ENCODE measurements around the gene CCDC181.

Gene CCDC181

GRCh38 chr1:169392406-169392805, 34.9 kb downstream of the CCDC181 start:
- no peaks in the 10 kb centered on the region for H3K27me3 ChIP-seq (ENCODE audit: control insufficient read depth, insufficient read depth, low read length)
- H3K9me3 ChIP-seq (replicated peaks; ENCODE audit: low read length) = no peaks in the 10 kb centered on the region
- no peak overlapping the region for H3K4me2 ChIP-seq (ENCODE audit: low read length)
- H3K9ac ChIP-seq (ENCODE audit: low read depth, low read length) = no peak overlapping the region
- peaks cover 49% of the 10 kb centered on the region for H3K36me3 ChIP-seq (ENCODE audit: insufficient read depth, low read length)
- no peaks in the 10 kb centered on the region for H3K4me1 ChIP-seq (ENCODE audit: control insufficient read depth, insufficient read depth, low read length)
- no peak overlapping the region for H3K4me3 ChIP-seq (ENCODE audit: low read length)

- no peak overlapping the region for H3K9ac ChIP-seq (ENCODE audit: low read depth, low read length)
- no peaks in the 10 kb centered on the region for H3K9me3 ChIP-seq (replicated peaks; ENCODE audit: low read length)
- H3K4me3 ChIP-seq (ENCODE audit: low read length) = no peak overlapping the region
- H3K4me2 ChIP-seq (ENCODE audit: low read length) = no peak overlapping the region
- H3K36me3 ChIP-seq (ENCODE audit: insufficient read depth, low read length) = peaks cover 65% of the 10 kb centered on the region
- H3K27me3 ChIP-seq (ENCODE audit: control insufficient read depth, insufficient read depth, low read length) = no peaks in the 10 kb centered on the region
- H3K4me1 ChIP-seq (ENCODE audit: control insufficient read depth, insufficient read depth, low read length) = no peaks in the 10 kb centered on the region
Observed at GRCh38 chr1:169390303-169390702, 37.0 kb downstream of the CCDC181 start.

- Histone ChIP-seq H3K4me1 (ENCODE audit: control insufficient read depth, insufficient read depth, low read length) (peaks cover 5% of the 10 kb centered on the region), H3K9me3 (replicated peaks; ENCODE audit: low read length) (no peaks in the 10 kb centered on the region), H3K36me3 (ENCODE audit: insufficient read depth, low read length) (peaks cover 78% of the 10 kb centered on the region), H3K4me3 (ENCODE audit: low read length) (no peak overlapping the region), H3K27me3 (ENCODE audit: control insufficient read depth, insufficient read depth, low read length) (no peaks in the 10 kb centered on the region), H3K4me2 (ENCODE audit: low read length) (no peak overlapping the region), H3K9ac (ENCODE audit: low read depth, low read length) (no peak overlapping the region)
Observed at GRCh38 chr1:169387399-169387798, 39.9 kb downstream of the CCDC181 start.

GRCh38 chr1:169383449-169383848, 43.8 kb downstream of the CCDC181 start:
- Histone ChIP-seq H3K9ac (ENCODE audit: low read depth, low read length) (no peak overlapping the region), H3K27me3 (ENCODE audit: control insufficient read depth, insufficient read depth, low read length) (no peaks in the 10 kb centered on the region), H3K36me3 (ENCODE audit: insufficient read depth, low read length) (peaks cover 80% of the 10 kb centered on the region)

GRCh38 chr1:169381162-169381561, 46.1 kb downstream of the CCDC181 start:
- no peaks in the 10 kb centered on the region for H3K9me3 ChIP-seq (replicated peaks; ENCODE audit: low read length)
- no peak overlapping the region for H3K4me3 ChIP-seq (ENCODE audit: low read length)
- H3K4me1 ChIP-seq (ENCODE audit: control insufficient read depth, insufficient read depth, low read length) = peaks cover 5% of the 10 kb centered on the region
- no peaks in the 10 kb centered on the region for H3K27me3 ChIP-seq (ENCODE audit: control insufficient read depth, insufficient read depth, low read length)
- H3K9ac ChIP-seq (ENCODE audit: low read depth, low read length) = no peak overlapping the region
- no peak overlapping the region for H3K4me2 ChIP-seq (ENCODE audit: low read length)
- peaks cover 85% of the 10 kb centered on the region for H3K36me3 ChIP-seq (ENCODE audit: insufficient read depth, low read length)

More at GRCh38 chr1:169383449-169383848, 43.8 kb downstream of the CCDC181 start:
- Histone ChIP-seq H3K4me2 (ENCODE audit: low read length) (no peak overlapping the region), H3K4me1 (ENCODE audit: control insufficient read depth, insufficient read depth, low read length) (peaks cover 5% of the 10 kb centered on the region), H3K9me3 (replicated peaks; ENCODE audit: low read length) (no peaks in the 10 kb centered on the region), H3K4me3 (ENCODE audit: low read length) (no peak overlapping the region)

GRCh38 chr1:169371404-169371803, 55.9 kb downstream of the CCDC181 start:
- no peak overlapping the region for H3K9ac ChIP-seq (ENCODE audit: low read depth, low read length)

GRCh38 chr1:169368406-169368769, 58.9 kb downstream of the CCDC181 start:
- Histone ChIP-seq H3K4me3 (ENCODE audit: low read length) (peak overlapping the region; percentile 92), H3K27me3 (ENCODE audit: control insufficient read depth, insufficient read depth, low read length) (no peaks in the 10 kb centered on the region), H3K4me2 (ENCODE audit: low read length) (peak overlapping the region; percentile 77), H3K9ac (ENCODE audit: low read depth, low read length) (peak overlapping the region; percentile 94), H3K9me3 (replicated peaks; ENCODE audit: low read length) (peaks cover 4% of the 10 kb centered on the region), H3K4me1 (ENCODE audit: control insufficient read depth, insufficient read depth, low read length) (peaks cover 20% of the 10 kb centered on the region), H3K36me3 (ENCODE audit: insufficient read depth, low read length) (peaks cover 26% of the 10 kb centered on the region)

More at GRCh38 chr1:169371404-169371803, 55.9 kb downstream of the CCDC181 start:
- Histone ChIP-seq H3K4me1 (ENCODE audit: control insufficient read depth, insufficient read depth, low read length) (peaks cover 14% of the 10 kb centered on the region), H3K27me3 (ENCODE audit: control insufficient read depth, insufficient read depth, low read length) (no peaks in the 10 kb centered on the region), H3K4me3 (ENCODE audit: low read length) (no peak overlapping the region), H3K4me2 (ENCODE audit: low read length) (no peak overlapping the region), H3K9me3 (replicated peaks; ENCODE audit: low read length) (no peaks in the 10 kb centered on the region), H3K36me3 (ENCODE audit: insufficient read depth, low read length) (peaks cover 34% of the 10 kb centered on the region)

- H3K27me3 ChIP-seq (ENCODE audit: control insufficient read depth, insufficient read depth, low read length) = no peaks in the 10 kb centered on the region
- H3K4me1 ChIP-seq (ENCODE audit: control insufficient read depth, insufficient read depth, low read length) = peaks cover 24% of the 10 kb centered on the region
- H3K4me3 ChIP-seq (ENCODE audit: low read length) = peak within 1 kb of the TSS; percentile 92
- H3K4me2 ChIP-seq (ENCODE audit: low read length) = peak within 1 kb of the TSS; percentile 90
- H3K9me3 ChIP-seq (replicated peaks; ENCODE audit: low read length) = peaks cover 4% of the 10 kb centered on the region
- peaks cover 21% of the 10 kb centered on the region for H3K36me3 ChIP-seq (ENCODE audit: insufficient read depth, low read length)
- H3K9ac ChIP-seq (ENCODE audit: low read depth, low read length) = peak within 1 kb of the TSS; percentile 94
Observed at GRCh38 chr1:169367686-169368405, 59.4 kb downstream of the CCDC181 start, which contains the start of the genes BLZF1 and NME7. Gene BLZF1, plus strand, starts transcription at chr1:169368195. Its CDS starts 1,328 bp downstream, at chr1:169369523. Gene NME7, minus strand, starts transcription at chr1:169367797. Its CDS starts 87 bp downstream, at chr1:169367710.

GRCh38 chr1:169367096-169367685, 60.1 kb downstream of the CCDC181 start:
- Histone ChIP-seq H3K4me3 (ENCODE audit: low read length) (peak overlapping the region; percentile 92), H3K27me3 (ENCODE audit: control insufficient read depth, insufficient read depth, low read length) (no peaks in the 10 kb centered on the region), H3K9me3 (replicated peaks; ENCODE audit: low read length) (peaks cover 4% of the 10 kb centered on the region), H3K9ac (ENCODE audit: low read depth, low read length) (peak overlapping the region; percentile 94), H3K36me3 (ENCODE audit: insufficient read depth, low read length) (peaks cover 19% of the 10 kb centered on the region), H3K4me2 (ENCODE audit: low read length) (peak overlapping the region; percentile 90), H3K4me1 (ENCODE audit: control insufficient read depth, insufficient read depth, low read length) (peaks cover 28% of the 10 kb centered on the region)

- H3K4me1 ChIP-seq (ENCODE audit: control insufficient read depth, insufficient read depth, low read length) = peaks cover 28% of the 10 kb centered on the region
- peaks cover 4% of the 10 kb centered on the region for H3K9me3 ChIP-seq (replicated peaks; ENCODE audit: low read length)
- no peak overlapping the region for H3K4me3 ChIP-seq (ENCODE audit: low read length)
- H3K36me3 ChIP-seq (ENCODE audit: insufficient read depth, low read length) = peaks cover 2% of the 10 kb centered on the region
- H3K9ac ChIP-seq (ENCODE audit: low read depth, low read length) = no peak overlapping the region
- H3K4me2 ChIP-seq (ENCODE audit: low read length) = no peak overlapping the region
- no peaks in the 10 kb centered on the region for H3K27me3 ChIP-seq (ENCODE audit: control insufficient read depth, insufficient read depth, low read length)
Observed at GRCh38 chr1:169364948-169365347, 62.3 kb downstream of the CCDC181 start.

- Histone ChIP-seq H3K4me2 (ENCODE audit: low read length) (peak overlapping the region; percentile 58), H3K4me3 (ENCODE audit: low read length) (no peak overlapping the region), H3K36me3 (ENCODE audit: insufficient read depth, low read length) (no peaks in the 10 kb centered on the region), H3K9me3 (replicated peaks; ENCODE audit: low read length) (peaks cover 4% of the 10 kb centered on the region), H3K4me1 (ENCODE audit: control insufficient read depth, insufficient read depth, low read length) (peaks cover 21% of the 10 kb centered on the region), H3K27me3 (ENCODE audit: control insufficient read depth, insufficient read depth, low read length) (no peaks in the 10 kb centered on the region), H3K9ac (ENCODE audit: low read depth, low read length) (peak overlapping the region; percentile 41)
Observed at GRCh38 chr1:169363046-169363730, 64.1 kb downstream of the CCDC181 start.
